Measurements from ENCODE around the gene CACNB4.
"Not testable (repeated sequence)": the region's sequence is repeated elsewhere in the genome, so short reads cannot be mapped to it uniquely, and the experiment has no call there.

Gene CACNB4

GRCh38 chr2:151961558-151961957 lies 137.3 kb downstream of the CACNB4 start:
- no peak for DNase-seq
- intact Hi-C loops (cut with DNase I): no loop called here

GRCh38 chr2:151959238-151959637 lies 139.6 kb downstream of the CACNB4 start:
- intact Hi-C loops (cut with DNase I): no loop called here
- no peak for DNase-seq

GRCh38 chr2:151953467-151953866 lies 145.4 kb downstream of the CACNB4 start:
- DNase-seq: no peak

GRCh38 chr2:151952691-151953456 lies 146.0 kb downstream of the CACNB4 start:
- DNase-seq: no peak

More at GRCh38 chr2:151953467-151953866, 145.4 kb downstream of the CACNB4 start:
- intact Hi-C loops (cut with DNase I): no loop called here

GRCh38 chr2:151947813-151948165 lies 151.1 kb downstream of the CACNB4 start:
- peak in 8 of 10 donors; percentile 40 to 92 (median 58) for DNase-seq
- intact Hi-C loops (cut with DNase I): no loop called here

More at GRCh38 chr2:151952691-151953456, 146.0 kb downstream of the CACNB4 start:
- intact Hi-C loops (cut with DNase I): no loop called here

GRCh38 chr2:151946899-151947812 lies 151.7 kb downstream of the CACNB4 start:
- intact Hi-C loops (cut with DNase I): no loop called here
- peak in 1 of 10 donors; percentile 59 for DNase-seq

- intact Hi-C loops (cut with DNase I): no loop called here
- peak in 1 of 10 donors; percentile 26 for DNase-seq
These were observed 152.5 kb downstream of the CACNB4 start for GRCh38 chr2:151946250-151946884.

GRCh38 chr2:151945602-151946001 lies 153.2 kb downstream of the CACNB4 start:
- no peak for DNase-seq
- intact Hi-C loops (cut with DNase I): no loop called here

GRCh38 chr2:151945186-151945585 lies 153.7 kb downstream of the CACNB4 start:
- no peak for DNase-seq
- intact Hi-C loops (cut with DNase I): no loop called here

- no peak for DNase-seq
- intact Hi-C loops (cut with DNase I): no loop called here
These were observed 155.4 kb downstream of the CACNB4 start for GRCh38 chr2:151943461-151943860.

- DNase-seq; intact Hi-C loops (cut with DNase I): not testable (repeated sequence)
These were observed 156.2 kb downstream of the CACNB4 start for GRCh38 chr2:151942540-151943205.

- intact Hi-C loops (cut with DNase I): no loop called here
- DNase-seq: no peak
These were observed 160.9 kb downstream of the CACNB4 start for GRCh38 chr2:151937966-151938365.

GRCh38 chr2:151936626-151937025 lies 162.2 kb downstream of the CACNB4 start:
- no peak for DNase-seq
- intact Hi-C loops (cut with DNase I): no loop called here

GRCh38 chr2:151933266-151933804 lies 165.5 kb downstream of the CACNB4 start:
- intact Hi-C loops (cut with DNase I): no loop called here

GRCh38 chr2:151931756-151932155 lies 167.1 kb downstream of the CACNB4 start:
- no peak for DNase-seq
- intact Hi-C loops (cut with DNase I): no loop called here

More at GRCh38 chr2:151933266-151933804, 165.5 kb downstream of the CACNB4 start:
- DNase-seq: no peak

- intact Hi-C loops (cut with DNase I): no loop called here
- no peak for DNase-seq
These were observed 167.7 kb downstream of the CACNB4 start for GRCh38 chr2:151931030-151931611.

- no peak for DNase-seq
- intact Hi-C loops (cut with DNase I): no loop called here
These were observed 168.8 kb downstream of the CACNB4 start for GRCh38 chr2:151930042-151930441.

GRCh38 chr2:151928380-151928779 lies 170.5 kb downstream of the CACNB4 start:
- intact Hi-C loops (cut with DNase I): no loop called here
- DNase-seq: no peak

- DNase-seq: peak in 7 of 10 donors; percentile 31 to 90 (median 55)
- intact Hi-C loops (cut with DNase I): no loop called here
These were observed 171.2 kb downstream of the CACNB4 start for GRCh38 chr2:151927501-151928221.
